ENCODE data around the gene MTHFSD. TPM values are rescaled to one million over a fixed set of nuclear protein-coding genes. Genes with fewer than 3 reads are reported as not detected.

The MTHFSD gene
- total and polyA plus RNA-seq, 10 donors: 9.1 to 32.1 (median 18.0) TPM

DNA sequence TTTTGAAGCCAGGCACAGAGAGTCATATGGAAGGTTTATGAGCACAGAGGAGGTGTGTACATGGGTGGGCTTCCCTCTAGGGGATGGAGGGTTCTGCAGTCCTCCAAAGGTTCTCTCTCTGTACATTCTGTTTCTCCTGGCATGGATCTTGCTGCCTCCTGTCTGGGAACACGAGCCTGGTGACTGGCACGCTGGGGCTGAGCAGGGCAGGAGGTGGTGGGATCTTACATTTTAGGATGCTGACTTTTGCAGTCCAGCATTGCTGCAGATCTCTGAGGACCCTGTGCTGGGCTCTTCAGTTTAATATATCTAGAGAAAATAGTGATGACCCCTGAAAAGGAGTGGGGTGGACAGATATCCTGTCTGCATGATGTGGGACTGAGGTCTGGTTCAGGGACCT lies 46.3 kb upstream of the MTHFSD start:
- DNase-seq: no peak
- H3K4me1 ChIP-seq: peaks cover 0 to 8% (median 2%) of the 10 kb centered on the region in 6 donors
- H3K27me3 ChIP-seq (replicated peaks in 1 of 7): peaks cover 0 to 44% (median 0%) of the 10 kb centered on the region in 7 donors
- no peaks in the 10 kb centered on the region for H3K36me3 ChIP-seq
- no peaks in the 10 kb centered on the region for H3K9me3 ChIP-seq
- TF ChIP-seq, protein P1, sequence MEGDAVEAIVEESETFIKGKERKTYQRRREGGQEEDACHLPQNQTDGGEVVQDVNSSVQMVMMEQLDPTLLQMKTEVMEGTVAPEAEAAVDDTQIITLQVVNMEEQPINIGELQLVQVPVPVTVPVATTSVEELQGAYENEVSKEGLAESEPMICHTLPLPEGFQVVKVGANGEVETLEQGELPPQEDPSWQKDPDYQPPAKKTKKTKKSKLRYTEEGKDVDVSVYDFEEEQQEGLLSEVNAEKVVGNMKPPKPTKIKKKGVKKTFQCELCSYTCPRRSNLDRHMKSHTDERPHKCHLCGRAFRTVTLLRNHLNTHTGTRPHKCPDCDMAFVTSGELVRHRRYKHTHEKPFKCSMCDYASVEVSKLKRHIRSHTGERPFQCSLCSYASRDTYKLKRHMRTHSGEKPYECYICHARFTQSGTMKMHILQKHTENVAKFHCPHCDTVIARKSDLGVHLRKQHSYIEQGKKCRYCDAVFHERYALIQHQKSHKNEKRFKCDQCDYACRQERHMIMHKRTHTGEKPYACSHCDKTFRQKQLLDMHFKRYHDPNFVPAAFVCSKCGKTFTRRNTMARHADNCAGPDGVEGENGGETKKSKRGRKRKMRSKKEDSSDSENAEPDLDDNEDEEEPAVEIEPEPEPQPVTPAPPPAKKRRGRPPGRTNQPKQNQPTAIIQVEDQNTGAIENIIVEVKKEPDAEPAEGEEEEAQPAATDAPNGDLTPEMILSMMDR (IDR thresholded peaks at IDR 0.05 in 8 of 11, conservative IDR thresholded peaks at IDR 0.05 in 3 of 11): no peak
- TF ChIP-seq POLR2A (IDR thresholded peaks at IDR 0.05): no peak
- no peak for TF ChIP-seq POLR2AphosphoS5 (IDR thresholded peaks at IDR 0.05)
- intact Hi-C loops (cut with DNase I; ENCODE audit: low total_unique reads): no loop called here
- H3K27ac ChIP-seq: no peak overlapping the region
- 80 to 100% (median 92%) methylated on average over 2 of the region's 2 CpGs for WGBS, 5 donors
- no peak overlapping the region for H3K4me3 ChIP-seq

GRCh38 chr16:86598607-86599565 lies 43.9 kb upstream of the MTHFSD start:
- no peak for DNase-seq
- Histone ChIP-seq H3K27me3 (replicated peaks in 1 of 7) (peaks cover 0 to 59% (median 3%) of the 10 kb centered on the region in 7 donors), H3K4me1 (no peaks in the 10 kb centered on the region), H3K4me3 (no peak overlapping the region), H3K9me3 (no peaks in the 10 kb centered on the region), H3K27ac (no peak overlapping the region), H3K36me3 (no peaks in the 10 kb centered on the region)
- TF ChIP-seq, protein P1 (IDR thresholded peaks at IDR 0.05 in 8 of 11, conservative IDR thresholded peaks at IDR 0.05 in 3 of 11): no peak
- TF ChIP-seq POLR2AphosphoS5 (IDR thresholded peaks at IDR 0.05) (no peak), POLR2A (IDR thresholded peaks at IDR 0.05) (no peak)
- intact Hi-C loops (cut with DNase I; ENCODE audit: low total_unique reads): no loop called here
- WGBS, 5 donors: 38 to 51% (median 41%) methylated on average over 22 of the region's 22 CpGs

GRCh38 chr16:86597880-86598606 lies 43.0 kb upstream of the MTHFSD start:
- Histone ChIP-seq H3K36me3 (no peaks in the 10 kb centered on the region), H3K4me1 (no peaks in the 10 kb centered on the region), H3K27ac (no peak overlapping the region), H3K9me3 (no peaks in the 10 kb centered on the region), H3K4me3 (no peak overlapping the region), H3K27me3 (replicated peaks in 1 of 7) (peaks cover 0 to 67% (median 11%) of the 10 kb centered on the region in 7 donors)
- DNase-seq: no peak
- TF ChIP-seq, protein P1 (IDR thresholded peaks at IDR 0.05 in 8 of 11, conservative IDR thresholded peaks at IDR 0.05 in 3 of 11): no peak
- no peak for TF ChIP-seq POLR2AphosphoS5 (IDR thresholded peaks at IDR 0.05)
- no peak for TF ChIP-seq POLR2A (IDR thresholded peaks at IDR 0.05)
- WGBS, 5 donors: 39 to 61% (median 51%) methylated on average over 7 of the region's 7 CpGs
- intact Hi-C loops (cut with DNase I; ENCODE audit: low total_unique reads): no loop called here

All from spleen (tissue), 11 donors.